Activated naive CD4-positive, alpha-beta T cell (primary cell): ENCODE measurements around the gene FBLN2.
"Not testable (repeated sequence)": the region's sequence is repeated elsewhere in the genome, so short reads cannot be mapped to it uniquely, and the experiment has no call there.

Experiments used
- DNase-seq, 4 experiments: peaks; one replicate each; lab custom pipeline; 2025; lab: John Stamatoyannopoulos, UW

FBLN2 gene

DNA sequence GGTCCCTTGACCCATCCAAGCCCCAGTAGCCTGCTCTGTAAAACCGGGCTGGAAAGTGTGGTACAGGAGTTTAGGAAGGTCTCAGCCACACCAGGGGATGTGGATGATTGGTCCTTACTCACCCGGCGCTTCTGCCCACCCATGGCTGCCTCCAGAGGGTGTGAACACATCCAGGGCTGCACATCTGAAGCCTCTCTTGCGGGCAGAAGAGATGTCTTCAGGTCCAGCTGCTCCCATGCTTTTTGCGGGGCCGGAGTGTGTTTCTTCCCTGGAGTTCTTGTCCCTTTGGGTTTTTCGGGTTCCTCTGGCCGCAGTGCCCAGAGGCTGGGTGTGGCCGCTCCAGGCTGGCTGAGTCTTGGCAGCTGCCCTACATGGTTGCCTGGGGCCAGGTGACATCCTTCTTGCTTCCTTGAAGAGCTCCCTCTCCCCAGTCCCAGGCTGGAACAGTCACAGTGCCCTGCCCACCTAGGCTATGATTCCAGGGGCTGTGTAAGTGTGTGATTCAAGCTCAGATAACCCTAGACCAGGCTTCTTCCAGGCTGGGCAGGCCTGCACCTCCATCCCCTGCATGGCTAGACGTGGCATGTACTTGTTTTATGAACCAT, 34.9 kb upstream of the FBLN2 start:
- DNase-seq = no peak

DNA sequence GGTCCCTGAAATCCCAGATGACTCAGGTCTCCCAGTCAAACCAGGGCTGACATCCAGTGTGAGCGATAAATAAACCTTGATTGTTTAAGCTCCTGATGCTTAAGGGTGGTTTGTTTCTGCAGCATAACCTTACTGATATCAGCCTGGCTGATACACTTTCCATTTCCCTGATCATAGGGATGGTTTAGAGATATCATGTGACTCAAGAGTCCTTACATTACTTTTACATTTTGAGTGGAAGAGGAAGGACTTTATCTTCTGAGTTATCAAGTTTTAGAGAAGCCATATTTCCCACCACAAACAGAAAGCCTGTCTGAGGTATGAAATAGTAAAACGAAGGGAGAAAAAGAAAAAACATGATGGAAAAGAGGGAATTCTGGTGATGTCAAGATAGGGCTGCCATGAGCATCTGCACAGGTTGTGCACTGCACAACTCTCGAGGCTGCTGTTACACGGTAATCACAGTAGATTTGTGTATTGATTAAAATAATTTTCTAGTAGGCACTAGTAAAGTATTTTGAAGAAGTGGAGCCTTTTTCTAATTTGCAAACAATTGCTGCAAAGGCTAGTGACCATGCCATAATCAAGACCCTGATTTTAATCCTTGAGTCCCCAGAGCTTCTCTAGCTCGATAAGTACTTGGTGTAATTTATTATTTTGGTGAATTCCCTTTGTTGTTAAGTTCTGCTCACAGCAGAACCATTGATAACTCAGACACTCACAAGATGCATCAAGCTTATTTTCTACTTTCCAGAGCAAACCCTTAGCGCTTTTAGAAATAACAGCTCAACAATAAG, 34.1 kb upstream of the FBLN2 start:
- DNase-seq = no peak

DNA sequence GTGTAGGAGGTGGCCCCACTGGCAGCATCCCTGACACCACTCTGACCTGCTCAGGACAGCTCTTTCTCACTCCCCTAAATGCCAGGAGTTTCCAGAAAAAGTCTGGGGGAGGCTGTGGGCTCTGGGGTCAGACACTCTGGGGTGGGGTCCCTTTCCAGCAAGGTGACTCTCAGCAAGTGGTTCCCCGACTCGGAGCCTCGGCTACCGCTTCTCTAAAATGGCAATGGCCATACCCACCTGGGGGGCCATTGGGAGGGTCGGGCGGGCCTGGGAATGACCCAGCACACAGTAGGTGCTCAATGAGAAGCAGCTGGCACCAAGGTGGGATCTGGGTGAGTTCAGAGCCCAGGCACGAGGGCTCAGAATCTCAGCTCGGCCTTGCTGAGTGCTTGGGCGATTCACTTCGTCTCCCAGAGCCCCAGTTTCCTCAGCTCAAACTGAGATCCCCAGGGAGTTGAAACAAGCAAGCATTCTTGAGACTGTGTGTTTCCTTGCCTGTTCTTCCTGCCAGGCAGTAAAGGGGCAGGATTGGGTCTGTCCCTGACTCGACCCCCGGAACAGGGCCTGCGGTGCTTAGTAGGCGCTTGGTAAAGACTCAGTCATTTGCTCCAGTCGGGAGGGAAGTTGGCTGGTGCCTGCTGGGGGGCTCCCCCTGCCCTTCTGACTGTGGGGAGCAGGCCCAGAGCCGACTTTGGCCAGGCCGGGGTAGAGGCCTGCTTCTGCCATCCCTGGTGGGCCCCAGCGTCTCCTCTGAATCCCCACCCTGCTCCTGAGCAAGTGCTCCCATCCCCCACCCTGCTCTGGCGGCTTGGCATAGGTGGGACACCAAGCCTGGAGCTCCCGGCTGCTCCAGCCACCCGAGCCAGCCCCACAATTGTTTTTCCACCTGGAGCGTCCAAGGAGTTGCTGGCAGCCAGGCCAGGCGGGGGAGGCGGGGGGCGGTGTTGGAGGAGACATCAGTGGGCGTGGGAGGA, 32.9 kb upstream of the FBLN2 start:
- DNase-seq = no peak

DNA sequence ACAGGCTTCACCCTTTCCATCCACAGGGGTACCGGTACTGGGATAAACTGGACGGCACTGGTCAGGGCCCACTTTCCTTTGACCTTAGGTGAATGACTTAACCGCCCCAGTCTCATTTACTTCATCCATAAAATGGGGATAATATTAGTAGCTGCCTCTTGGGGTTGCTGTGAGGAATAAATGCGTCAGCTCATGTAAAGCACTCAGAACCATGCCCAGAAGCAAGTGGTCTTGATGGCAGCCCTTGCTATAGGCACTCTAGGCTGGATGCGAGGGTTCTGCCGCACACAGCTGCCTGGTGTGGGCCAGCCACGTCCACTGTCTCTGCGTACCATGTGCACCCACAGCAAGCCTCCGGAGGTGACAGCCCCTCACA, 32.2 kb upstream of the FBLN2 start:
- DNase-seq = no peak

DNA sequence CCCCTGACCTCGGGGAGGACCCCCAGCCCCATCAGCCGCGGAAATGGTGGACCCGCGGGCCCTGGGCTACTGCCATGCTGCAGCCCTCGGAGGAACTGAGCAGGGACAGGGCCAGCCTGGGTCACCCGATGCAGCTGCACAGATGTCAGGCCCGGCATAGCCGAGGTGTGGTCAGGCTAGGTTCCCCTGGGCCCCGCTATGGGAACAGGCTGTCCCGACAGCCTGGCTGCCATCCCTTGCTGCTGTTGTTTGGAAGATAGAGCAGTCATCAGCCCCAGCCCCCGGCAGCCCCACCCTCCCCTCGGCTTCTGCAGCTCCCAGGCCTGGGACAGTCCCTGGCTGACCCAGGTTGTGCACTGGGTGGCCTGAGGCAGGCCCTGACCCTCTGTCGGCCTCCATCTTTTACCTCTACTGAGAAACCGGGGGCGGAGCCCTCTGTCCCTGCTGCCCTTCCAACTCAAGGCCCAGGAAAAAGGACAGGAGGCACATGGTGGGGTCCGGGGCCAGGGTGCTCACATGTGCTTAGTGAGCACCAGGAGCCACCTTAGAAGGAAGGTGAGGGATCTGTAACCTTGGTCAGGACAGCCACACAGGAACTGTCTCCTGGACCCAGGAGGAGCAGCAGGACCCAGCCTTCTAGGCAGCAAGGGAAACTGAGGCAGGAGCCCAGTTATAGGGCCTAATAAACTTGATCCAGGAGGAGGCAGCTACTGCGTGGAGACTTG, 31.5 kb upstream of the FBLN2 start:
- no peak for DNase-seq

DNA sequence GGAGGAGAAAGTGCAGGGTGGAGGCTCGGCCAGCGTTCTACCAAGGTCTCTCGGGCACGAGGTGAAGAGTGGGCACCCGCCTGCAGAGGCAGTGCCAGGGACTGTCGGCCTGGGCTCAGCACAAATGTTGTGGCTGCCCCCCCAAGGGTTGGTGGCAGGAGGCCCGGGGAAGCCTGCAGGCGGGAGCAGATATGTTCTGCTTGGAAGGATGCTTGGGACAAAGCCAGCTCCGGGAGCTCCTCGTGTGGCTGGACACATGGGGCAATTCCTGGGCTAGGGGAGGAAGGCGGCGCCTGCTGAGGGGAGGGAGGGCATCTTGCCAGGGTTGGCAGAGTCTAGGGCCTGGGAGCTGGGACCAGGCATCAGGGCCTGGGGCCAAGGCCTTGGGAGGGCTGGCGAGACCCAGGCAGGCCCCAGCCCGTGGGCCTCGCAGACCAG, 30.4 kb upstream of the FBLN2 start:
- DNase-seq = no peak

DNA sequence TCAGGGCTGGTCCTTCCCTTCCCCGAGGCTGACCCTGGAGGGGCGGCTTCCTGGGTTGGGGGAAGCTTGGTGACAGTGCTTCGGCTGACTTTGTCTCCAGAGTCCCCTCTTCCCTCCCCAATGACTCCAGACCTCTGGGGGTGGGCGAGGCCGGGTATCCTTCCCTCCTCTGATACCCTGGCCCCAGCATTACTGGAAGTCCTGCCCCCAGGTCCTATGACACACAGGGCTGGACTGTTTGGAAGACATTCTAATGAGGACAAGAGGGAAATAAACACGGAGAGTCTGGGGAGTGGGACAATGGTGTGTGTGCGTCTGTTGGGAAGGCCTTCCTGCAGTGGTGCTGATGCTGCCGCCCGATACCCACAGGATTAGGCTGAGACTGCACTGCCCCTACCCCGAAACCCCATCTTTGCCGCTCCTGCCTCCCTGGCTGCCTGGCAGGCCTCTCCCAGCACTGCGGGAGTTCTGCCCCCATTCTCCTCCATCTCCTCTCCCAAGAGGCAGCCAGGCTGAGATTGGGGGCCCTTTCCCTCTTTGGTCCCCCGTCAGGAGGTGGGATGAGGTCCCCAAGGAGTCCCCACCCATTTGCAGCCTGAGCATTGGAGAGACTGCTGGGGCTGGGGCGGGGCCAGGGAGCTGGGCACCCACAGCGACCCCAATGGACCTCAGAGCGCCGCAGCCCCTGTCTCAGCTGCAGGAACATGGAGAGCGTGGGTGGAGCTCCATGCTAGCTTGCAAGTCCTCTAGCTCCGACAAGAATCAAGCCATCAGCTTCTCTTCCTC, 29.7 kb upstream of the FBLN2 start:
- DNase-seq = no peak

DNA sequence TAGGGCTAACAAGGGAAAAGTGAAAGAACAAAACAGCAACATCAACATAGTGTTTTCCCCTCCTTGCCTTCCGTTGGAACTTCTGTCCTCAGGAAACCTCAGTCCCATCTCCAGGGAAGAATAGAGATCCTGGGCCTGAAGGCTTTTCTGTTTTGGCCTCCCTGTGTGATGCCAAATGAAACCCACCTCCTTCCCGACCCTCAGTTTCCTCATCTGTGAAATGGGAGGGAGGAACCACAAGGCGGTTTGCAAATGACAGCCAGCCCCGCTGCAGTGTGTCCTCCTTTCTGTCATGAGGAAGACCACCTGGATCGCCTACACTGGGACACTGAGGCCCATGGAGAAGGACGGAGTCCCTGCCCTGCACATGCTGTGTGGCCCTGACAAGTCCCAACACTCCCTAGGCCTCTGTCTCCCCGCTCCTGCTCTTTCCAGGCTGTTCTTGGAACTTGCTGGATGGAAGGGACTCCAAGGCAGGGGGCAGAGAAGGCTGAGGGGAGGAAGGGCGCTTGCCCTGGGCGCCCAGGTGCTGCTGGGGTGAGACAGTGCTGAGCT, 28.5 kb upstream of the FBLN2 start:
- DNase-seq = no peak

DNA sequence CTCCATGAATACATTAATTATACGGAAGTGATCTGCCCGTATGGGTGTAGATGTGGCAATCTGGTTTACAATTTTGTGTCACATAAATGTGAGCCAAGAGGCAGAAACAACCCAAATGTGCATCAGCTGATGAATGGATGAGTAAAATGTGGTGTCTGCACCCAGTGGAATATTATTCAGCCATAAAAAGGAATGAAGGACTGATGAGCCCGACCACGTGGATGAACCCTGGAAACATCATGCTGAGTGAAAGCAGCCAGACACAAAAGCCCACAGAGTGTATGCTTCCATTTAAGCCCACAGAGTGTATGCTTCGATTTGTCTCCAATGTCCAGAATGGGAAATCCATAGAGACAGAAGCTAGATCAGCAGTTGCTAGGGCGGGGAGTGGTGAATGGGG, 27.6 kb upstream of the FBLN2 start:
- no peak for DNase-seq

DNA sequence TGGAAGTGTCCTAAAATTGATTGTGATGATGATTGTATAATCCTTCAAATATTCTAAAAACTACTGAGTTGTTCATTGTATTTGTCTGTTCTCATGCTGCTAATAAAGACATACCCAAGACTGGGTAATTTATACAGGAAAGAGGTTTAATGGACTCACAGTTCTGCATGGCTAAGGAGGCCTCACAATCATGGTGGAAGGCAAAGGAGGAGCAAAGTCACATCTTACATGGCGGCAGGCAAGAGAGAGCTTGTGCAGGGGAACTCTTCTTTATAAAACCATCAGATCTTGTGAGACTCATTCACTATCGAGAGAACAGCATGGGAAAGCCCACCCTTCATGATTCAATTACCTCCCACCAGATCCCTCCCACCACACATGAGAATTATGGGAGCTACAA, 27.2 kb upstream of the FBLN2 start:
- not testable (repeated sequence) for DNase-seq

DNA sequence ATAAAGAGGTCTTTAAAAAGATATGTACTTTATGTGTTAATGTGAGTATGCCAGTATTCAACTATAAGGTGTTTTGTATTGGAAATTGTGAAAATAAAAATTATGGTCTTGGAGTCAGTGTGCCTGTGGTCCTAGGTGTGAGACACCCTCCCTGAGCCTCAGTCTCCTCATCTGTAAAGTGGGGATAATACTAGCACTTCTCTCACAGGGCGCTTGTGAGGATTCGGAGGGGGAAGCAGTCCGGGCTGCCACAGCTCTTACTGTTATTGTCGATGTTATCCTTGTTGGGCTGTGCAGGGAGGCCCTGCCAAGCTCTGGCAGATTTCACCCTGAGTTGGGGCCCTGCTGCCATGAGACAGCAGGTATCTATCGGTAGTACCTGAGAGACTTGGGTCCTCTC, 26.7 kb upstream of the FBLN2 start:
- DNase-seq = no peak

DNA sequence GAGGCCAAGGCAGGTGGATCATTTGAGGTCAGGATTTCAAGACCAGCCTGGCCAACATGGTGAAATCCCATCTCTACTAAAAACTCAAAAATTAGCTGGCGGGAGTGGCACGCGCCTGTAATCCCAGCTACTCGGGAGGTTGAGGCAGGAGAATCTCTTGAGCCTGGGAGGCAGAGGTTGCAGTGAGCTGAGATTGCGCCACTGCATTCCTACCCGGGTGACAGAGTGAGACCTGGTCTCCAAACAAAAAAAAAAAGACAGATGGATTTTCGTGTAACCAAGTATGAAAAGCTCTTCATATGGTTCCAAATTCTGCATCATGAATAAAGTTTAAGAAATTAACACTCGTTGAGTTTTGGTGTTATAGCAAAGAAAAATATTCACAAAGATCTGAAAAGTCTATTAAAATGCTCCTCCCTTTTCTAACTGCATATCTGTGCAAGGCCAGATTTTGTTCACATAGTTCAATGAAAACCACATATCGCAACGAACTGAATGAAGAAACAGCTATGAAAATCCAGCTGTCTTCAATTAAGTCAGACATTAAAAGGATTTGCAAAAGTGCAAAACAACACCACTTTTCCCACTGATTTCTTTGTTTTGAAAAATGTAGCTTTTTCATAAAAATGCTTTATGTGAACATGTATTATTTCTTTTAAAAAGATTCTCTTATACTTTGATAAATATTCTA, 23.8 kb upstream of the FBLN2 start:
- DNase-seq = no peak

DNA sequence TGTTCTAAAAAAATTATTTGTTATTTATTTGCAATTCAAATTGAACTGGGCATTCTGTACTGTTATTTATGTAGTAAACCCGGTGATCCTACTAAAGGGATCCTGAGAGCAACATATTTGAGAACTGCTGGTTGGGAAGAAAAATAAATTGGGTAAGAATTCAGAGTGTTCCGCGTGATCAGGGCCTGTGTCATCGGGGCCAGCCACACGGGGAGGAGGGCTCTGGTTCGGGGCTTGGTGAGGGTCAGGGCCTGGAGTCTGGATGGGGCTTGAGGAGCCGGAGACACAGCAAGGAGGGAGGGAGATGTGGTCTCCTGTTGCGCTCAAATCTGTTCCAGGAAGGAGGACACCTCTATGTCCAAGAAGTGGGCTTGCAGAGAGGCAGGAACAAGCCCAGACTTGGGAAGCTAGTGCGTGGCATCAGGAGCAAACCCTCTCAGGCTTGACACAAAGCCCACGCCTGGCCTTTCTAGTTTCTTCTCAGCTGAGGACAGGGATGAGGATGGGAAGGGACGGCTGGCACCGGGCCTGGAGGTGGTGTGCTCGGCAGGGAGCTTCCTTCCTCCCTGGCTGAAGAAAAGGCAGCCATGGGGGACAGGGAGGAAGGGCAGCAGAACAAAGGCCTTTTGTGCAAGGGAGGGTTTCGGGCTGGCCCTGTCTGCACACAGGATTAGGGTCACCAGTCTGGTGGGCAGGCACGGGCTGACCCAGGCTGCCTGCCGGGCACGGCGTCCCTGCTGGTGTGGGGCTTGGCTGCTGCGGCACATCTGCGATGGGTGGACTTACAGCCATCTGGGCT, 22.9 kb upstream of the FBLN2 start:
- no peak for DNase-seq

DNA sequence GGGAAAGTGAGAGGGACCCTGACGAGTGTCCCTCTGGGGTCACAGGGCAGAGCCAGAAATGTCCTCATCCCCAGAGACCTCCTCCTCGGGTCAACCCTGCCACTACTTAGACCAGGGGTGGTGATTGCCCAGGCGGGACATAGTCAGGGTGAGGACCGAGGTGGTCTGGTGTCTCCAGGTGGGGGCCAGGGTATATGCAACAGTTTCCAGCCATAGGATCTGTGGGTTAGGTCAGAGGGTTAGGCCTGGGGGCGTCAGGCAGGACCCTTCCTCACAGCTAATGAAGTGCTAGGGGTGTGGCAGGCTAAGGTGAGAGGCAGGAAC, 22.3 kb upstream of the FBLN2 start:
- no peak for DNase-seq

DNA sequence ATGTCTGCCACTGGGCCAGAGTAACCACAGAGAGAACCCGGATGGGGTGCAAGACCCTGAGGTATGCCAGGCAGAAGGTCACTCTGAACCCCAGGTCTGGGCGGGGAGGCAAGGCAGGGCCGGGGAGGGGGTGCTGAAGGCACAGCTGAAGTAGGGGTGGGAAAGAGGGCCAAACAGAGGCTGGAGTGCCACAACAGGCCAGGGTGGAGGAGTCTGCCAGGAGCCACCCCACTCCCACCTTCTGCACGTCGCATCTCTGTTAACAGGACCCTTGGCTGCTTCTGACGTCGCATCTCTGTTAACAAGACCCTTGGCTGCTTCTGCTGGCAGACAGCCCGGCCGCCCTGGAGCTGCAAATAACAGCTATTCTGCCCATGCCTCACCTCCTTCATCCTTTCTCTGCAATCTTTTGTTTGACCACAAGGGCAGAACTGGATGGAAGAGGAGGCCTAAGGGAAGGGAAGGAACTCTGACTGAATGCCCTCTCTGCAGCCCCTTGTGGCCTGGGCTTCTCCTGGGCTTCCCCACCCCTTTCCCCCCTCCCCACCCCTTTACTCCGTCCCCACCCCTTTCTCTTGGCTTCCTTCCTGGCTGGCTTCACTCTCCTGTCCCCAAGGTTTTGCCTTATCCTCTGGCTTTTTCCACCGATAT, 20.6 kb upstream of the FBLN2 start:
- no peak for DNase-seq

DNA sequence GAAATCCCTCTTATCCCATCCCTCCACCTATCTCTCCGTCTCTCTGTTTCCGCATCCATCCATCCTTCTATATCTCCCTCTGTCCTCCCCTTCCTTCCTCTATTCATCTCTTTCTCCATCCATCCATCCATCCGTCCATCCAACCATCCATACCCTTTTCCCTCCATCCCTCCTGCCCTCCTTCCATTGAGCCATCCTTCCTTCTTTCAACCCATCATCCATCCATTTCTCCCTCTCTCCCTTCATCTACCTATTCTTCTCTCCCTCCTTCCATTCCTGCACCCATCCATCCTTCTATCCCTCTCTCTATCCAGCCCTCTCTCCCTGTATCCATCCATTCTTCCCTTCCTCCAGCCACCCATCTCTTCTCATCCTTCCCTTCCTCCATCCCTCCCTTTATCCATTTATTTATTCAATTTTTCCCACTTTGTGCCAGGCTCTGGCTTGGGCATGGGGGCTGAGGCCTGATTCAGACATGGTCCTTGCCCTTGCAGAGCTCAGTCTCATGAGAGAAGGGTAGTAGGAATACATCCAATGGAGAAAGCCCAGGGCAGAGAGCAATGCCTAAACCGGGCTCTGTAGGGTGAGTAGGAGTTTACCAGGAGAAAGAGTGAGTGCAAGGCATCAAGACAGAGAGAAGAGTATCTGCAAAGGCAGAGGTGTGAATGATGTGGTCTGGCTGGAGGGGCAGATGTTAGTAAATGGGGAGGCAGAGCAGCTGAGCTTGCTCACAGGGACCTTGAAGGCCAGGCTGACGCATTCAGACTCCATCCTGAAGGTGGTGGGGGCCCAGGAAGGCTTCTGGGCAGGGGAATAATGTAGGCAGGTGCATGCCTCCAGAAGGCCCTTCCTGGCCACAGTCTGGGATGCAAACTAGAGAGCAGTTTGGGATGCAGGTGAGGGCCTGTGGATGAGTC, 19.5 kb upstream of the FBLN2 start:
- no peak for DNase-seq

DNA sequence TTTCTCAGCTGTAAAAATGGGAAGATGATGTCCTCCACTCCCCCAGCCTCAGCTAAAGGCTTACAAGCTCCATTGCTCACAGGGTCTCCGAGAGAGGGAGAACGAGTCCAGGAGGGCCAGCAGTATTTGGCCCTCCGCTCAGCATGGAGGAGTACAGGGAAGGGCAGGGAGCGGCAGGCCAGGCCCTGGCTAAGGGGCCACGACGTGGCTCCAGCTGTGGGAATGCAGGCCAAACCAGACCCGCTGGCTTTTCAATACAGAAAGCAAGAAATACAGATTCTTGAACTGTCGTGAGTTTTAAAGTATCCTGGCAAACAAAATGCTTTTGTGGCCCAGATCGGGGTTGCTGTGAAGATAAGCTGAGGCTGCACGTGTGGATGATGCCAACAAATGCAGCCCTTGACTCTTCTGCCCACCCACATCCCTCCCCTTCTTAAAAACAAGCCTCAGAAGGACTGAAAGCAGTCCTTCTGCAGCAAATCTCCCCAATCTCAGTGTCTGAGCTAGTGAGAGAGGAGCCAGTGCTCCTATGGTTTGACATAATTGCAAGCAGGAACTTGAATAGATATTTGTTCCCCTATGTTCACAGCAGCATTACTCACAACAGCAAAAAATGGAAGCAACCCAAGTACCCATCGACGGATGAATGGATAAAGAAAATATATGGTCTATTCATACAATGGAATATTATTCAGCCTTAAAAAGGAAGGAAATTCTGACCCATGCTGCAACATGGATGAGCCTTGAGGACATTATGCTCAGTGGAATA, 18.5 kb upstream of the FBLN2 start:
- DNase-seq = no peak
